Neural cell (in vitro differentiated cells): ENCODE data around the gene MEF2D.

Experiments
- CTCF ChIP-seq: fragments of 450-650 bp; IDR thresholded peaks from 2 replicates; pipeline ENCODE4 v1.5.1; 2014; ENCODE audit warnings: antibody characterized with exemption, mild to moderate bottlenecking, moderate library complexity; ENCODE audit not compliant: poor library complexity, severe bottlenecking
- EP300 ChIP-seq: fragments of 450-650 bp; conservative IDR thresholded peaks from 2 replicates; pipeline ENCODE4 v1.6.1; 2014; ENCODE audit warnings: antibody characterized with exemption, mild to moderate bottlenecking, moderate library complexity; ENCODE audit not compliant: poor library complexity, severe bottlenecking
- EZH2 ChIP-seq: fragments of 200-600, 300-800 bp; shearing (Covaris generic), sonication (generic); IDR thresholded peaks from 2 replicates; pipeline ENCODE4 v1.6.1; 2014; ENCODE audit warnings: antibody characterized with exemption, low read length, borderline replicate concordance, mild to moderate bottlenecking; ENCODE audit not compliant: insufficient read depth, poor library complexity, severe bottlenecking
- POLR2AphosphoS5 ChIP-seq: IDR thresholded peaks from 2 replicates; pipeline ENCODE4 v1.6.1; 2012
- RAD21 ChIP-seq: fragments of 450-650 bp; conservative IDR thresholded peaks from 2 replicates; pipeline ENCODE4 v1.6.1; 2014; ENCODE audit warnings: antibody characterized with exemption, mild to moderate bottlenecking, moderate library complexity
- REST ChIP-seq: IDR thresholded peaks from 2 replicates; pipeline ENCODE4 v1.6.1; 2012; ENCODE audit warnings: borderline replicate concordance
- TAF1 ChIP-seq: IDR thresholded peaks from 2 replicates; pipeline ENCODE4 v1.6.1; 2012; ENCODE audit warnings: low read depth

DNA sequence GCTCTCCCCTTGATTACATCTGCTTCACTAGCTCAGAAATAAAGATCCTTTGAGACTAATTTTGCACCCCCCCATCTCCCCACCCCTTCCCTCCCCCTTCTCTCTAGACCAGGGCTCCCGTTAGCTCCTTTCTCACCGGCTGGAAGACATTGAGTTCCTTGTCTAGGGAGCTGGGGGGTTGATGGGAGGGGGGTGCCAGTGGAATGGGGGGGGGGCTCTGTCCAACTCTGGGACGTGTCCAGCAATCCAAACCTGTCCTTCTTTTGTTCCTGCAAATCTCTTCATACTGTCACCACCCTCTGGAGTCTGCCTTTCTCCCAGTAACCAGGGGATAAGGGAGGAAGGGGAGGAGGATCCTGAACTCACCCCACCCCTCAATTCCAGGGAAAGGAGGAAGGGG lies 69.7 kb downstream of the MEF2D start:
- no peak for TF ChIP-seq TAF1
- TF ChIP-seq REST, result no peak
- TF ChIP-seq RAD21, result no peak
- no peak for TF ChIP-seq POLR2AphosphoS5
- TF ChIP-seq EZH2, result no peak
- TF ChIP-seq EP300, result no peak
- no peak for TF ChIP-seq CTCF
